H1 (cell line): ENCODE results near the gene REC8. TPM values are rescaled to one million over a fixed set of nuclear protein-coding genes. Genes with fewer than 3 reads are reported as not detected.

Source experiments
- TAF7 ChIP-seq: optimal IDR thresholded peaks from 2 replicates; pipeline ENCODE3; 2011; ENCODE audit warnings: low read depth, mild to moderate bottlenecking, inconsistent platforms, low read length, moderate library complexity, borderline replicate concordance
- polyA plus RNA-seq, 7 experiments: library from polyadenylated mRNA; depleted of rRNA in 3 of 7; stranded (reverse) in 5 of 7; unstranded in 2 of 7; fragments of >200 nt in 5 of 7; fragments of 200-250 nt in 2 of 7; gene quantifications; 1 replicate in 5 of 7; 2 replicates in 1 of 7; 4 replicates in 1 of 7; pipeline versions ENCODE4 v1.2.1 to v1.2.3, GENCODE V29; 2011 to 2013; ENCODE audit warnings: missing spikeins in 2 of 7, mixed read lengths in 2 of 7
- total RNA-seq: library from RNA; stranded (reverse); fragmentation: NEBNext Ultra II Directional; extraction: Animal tissue kit (Norgen Biotek cat#: 25700); gene quantifications from 2 replicates; pipeline ENCODE4 v1.2.1, GENCODE V29; 2021
- TF ChIP-seq, protein P1 (sequence below): fragments of 300-600 bp; sonication (generic); IDR thresholded peaks from 2 replicates; pipeline ENCODE4 v1.7.1; 2012; ENCODE audit warnings: low read length, moderate library complexity, mild to moderate bottlenecking, inconsistent platforms; ENCODE audit not compliant: insufficient replicate concordance

Gene REC8
- total and polyA plus RNA-seq, 2 of the 8 experiments (the other 6 are each of a cell fraction or from before 2014, with no cell fraction given), result 9.8 to 28.5 TPM

DNA sequence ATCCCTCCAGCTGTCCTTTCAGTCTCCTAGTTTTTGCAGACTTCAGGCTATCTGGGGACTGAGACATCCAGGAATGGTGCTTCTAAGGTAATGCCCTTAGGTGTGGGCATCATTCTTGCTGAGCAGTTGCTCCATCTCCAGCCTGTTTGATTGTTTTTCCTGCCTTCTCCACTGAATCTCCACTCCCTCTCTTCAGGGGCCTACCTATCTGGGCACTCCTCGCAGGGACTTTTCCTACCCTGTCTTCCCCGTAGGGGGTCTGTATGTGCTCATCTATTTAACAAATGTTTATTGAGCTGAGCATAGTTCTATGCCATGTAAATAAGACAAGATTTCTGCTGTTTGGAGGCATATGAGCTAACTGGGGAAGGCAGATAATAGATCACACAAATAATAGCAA, 38.9 kb upstream of the REC8 start (continued):
- no peak for TF ChIP-seq TAF7
- TF ChIP-seq, protein P1, sequence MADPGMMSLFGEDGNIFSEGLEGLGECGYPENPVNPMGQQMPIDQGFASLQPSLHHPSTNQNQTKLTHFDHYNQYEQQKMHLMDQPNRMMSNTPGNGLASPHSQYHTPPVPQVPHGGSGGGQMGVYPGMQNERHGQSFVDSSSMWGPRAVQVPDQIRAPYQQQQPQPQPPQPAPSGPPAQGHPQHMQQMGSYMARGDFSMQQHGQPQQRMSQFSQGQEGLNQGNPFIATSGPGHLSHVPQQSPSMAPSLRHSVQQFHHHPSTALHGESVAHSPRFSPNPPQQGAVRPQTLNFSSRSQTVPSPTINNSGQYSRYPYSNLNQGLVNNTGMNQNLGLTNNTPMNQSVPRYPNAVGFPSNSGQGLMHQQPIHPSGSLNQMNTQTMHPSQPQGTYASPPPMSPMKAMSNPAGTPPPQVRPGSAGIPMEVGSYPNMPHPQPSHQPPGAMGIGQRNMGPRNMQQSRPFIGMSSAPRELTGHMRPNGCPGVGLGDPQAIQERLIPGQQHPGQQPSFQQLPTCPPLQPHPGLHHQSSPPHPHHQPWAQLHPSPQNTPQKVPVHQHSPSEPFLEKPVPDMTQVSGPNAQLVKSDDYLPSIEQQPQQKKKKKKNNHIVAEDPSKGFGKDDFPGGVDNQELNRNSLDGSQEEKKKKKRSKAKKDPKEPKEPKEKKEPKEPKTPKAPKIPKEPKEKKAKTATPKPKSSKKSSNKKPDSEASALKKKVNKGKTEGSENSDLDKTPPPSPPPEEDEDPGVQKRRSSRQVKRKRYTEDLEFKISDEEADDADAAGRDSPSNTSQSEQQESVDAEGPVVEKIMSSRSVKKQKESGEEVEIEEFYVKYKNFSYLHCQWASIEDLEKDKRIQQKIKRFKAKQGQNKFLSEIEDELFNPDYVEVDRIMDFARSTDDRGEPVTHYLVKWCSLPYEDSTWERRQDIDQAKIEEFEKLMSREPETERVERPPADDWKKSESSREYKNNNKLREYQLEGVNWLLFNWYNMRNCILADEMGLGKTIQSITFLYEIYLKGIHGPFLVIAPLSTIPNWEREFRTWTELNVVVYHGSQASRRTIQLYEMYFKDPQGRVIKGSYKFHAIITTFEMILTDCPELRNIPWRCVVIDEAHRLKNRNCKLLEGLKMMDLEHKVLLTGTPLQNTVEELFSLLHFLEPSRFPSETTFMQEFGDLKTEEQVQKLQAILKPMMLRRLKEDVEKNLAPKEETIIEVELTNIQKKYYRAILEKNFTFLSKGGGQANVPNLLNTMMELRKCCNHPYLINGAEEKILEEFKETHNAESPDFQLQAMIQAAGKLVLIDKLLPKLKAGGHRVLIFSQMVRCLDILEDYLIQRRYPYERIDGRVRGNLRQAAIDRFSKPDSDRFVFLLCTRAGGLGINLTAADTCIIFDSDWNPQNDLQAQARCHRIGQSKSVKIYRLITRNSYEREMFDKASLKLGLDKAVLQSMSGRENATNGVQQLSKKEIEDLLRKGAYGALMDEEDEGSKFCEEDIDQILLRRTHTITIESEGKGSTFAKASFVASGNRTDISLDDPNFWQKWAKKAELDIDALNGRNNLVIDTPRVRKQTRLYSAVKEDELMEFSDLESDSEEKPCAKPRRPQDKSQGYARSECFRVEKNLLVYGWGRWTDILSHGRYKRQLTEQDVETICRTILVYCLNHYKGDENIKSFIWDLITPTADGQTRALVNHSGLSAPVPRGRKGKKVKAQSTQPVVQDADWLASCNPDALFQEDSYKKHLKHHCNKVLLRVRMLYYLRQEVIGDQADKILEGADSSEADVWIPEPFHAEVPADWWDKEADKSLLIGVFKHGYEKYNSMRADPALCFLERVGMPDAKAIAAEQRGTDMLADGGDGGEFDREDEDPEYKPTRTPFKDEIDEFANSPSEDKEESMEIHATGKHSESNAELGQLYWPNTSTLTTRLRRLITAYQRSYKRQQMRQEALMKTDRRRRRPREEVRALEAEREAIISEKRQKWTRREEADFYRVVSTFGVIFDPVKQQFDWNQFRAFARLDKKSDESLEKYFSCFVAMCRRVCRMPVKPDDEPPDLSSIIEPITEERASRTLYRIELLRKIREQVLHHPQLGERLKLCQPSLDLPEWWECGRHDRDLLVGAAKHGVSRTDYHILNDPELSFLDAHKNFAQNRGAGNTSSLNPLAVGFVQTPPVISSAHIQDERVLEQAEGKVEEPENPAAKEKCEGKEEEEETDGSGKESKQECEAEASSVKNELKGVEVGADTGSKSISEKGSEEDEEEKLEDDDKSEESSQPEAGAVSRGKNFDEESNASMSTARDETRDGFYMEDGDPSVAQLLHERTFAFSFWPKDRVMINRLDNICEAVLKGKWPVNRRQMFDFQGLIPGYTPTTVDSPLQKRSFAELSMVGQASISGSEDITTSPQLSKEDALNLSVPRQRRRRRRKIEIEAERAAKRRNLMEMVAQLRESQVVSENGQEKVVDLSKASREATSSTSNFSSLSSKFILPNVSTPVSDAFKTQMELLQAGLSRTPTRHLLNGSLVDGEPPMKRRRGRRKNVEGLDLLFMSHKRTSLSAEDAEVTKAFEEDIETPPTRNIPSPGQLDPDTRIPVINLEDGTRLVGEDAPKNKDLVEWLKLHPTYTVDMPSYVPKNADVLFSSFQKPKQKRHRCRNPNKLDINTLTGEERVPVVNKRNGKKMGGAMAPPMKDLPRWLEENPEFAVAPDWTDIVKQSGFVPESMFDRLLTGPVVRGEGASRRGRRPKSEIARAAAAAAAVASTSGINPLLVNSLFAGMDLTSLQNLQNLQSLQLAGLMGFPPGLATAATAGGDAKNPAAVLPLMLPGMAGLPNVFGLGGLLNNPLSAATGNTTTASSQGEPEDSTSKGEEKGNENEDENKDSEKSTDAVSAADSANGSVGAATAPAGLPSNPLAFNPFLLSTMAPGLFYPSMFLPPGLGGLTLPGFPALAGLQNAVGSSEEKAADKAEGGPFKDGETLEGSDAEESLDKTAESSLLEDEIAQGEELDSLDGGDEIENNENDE, result no peak
